ENCODE data around the gene PLPP4.

PLPP4 gene

GRCh38 chr10:120542591-120542990 lies 85.6 kb downstream of the PLPP4 start:
- no peak for DNase-seq (ENCODE audit: low read depth)
- no peak for TF ChIP-seq CTCF (IDR thresholded peaks at IDR 0.05; ENCODE audit: insufficient read depth, low read depth, low read length, missing control alignments)
- no peak overlapping the region for H3K4me3 ChIP-seq (ENCODE audit: low read length)

- DNase-seq (ENCODE audit: low read depth), result no peak
- no peak overlapping the region for H3K4me3 ChIP-seq (ENCODE audit: low read length)
- TF ChIP-seq CTCF (IDR thresholded peaks at IDR 0.05; ENCODE audit: insufficient read depth, low read depth, low read length, missing control alignments), result no peak
Measured at GRCh38 chr10:120543291-120543690, 86.3 kb downstream of the PLPP4 start.

DNA sequence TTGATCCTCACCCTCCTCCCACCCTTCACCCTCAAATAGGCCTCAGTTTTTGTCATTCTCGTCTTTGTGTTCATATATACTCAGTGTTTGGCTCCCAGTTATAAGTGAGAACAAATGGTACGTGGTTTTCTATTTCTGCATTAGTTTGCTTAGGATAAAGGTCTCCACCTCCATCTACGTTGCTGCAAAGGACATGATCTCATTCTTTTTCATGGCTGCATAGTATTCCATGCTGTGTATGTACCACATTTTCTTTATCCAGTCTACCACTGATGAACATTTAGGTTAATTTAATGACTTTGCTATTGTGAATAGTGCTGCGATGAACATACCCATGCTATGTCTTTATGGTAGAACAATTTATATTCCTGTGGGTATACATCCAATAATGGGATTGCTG lies 91.2 kb downstream of the PLPP4 start:
- no peak overlapping the region for H3K4me3 ChIP-seq (ENCODE audit: low read length)
- DNase-seq (ENCODE audit: low read depth), result no peak
- TF ChIP-seq CTCF (IDR thresholded peaks at IDR 0.05; ENCODE audit: insufficient read depth, low read depth, low read length, missing control alignments), result no peak

GRCh38 chr10:120552262-120552661 lies 95.2 kb downstream of the PLPP4 start:
- H3K4me3 ChIP-seq (ENCODE audit: low read length), result no peak overlapping the region

GRCh38 chr10:120553911-120554310 lies 96.9 kb downstream of the PLPP4 start:
- DNase-seq (ENCODE audit: low read depth), result no peak
- H3K4me3 ChIP-seq (ENCODE audit: low read length), result no peak overlapping the region
- TF ChIP-seq CTCF (IDR thresholded peaks at IDR 0.05; ENCODE audit: insufficient read depth, low read depth, low read length, missing control alignments), result no peak

More at GRCh38 chr10:120552262-120552661, 95.2 kb downstream of the PLPP4 start:
- DNase-seq (ENCODE audit: low read depth), result no peak
- TF ChIP-seq CTCF (IDR thresholded peaks at IDR 0.05; ENCODE audit: insufficient read depth, low read depth, low read length, missing control alignments), result no peak

GRCh38 chr10:120555436-120555835 lies 98.4 kb downstream of the PLPP4 start:
- no peak for TF ChIP-seq CTCF (IDR thresholded peaks at IDR 0.05; ENCODE audit: insufficient read depth, low read depth, low read length, missing control alignments)
- H3K4me3 ChIP-seq (ENCODE audit: low read length), result no peak overlapping the region
- no peak for DNase-seq (ENCODE audit: low read depth)

DNA sequence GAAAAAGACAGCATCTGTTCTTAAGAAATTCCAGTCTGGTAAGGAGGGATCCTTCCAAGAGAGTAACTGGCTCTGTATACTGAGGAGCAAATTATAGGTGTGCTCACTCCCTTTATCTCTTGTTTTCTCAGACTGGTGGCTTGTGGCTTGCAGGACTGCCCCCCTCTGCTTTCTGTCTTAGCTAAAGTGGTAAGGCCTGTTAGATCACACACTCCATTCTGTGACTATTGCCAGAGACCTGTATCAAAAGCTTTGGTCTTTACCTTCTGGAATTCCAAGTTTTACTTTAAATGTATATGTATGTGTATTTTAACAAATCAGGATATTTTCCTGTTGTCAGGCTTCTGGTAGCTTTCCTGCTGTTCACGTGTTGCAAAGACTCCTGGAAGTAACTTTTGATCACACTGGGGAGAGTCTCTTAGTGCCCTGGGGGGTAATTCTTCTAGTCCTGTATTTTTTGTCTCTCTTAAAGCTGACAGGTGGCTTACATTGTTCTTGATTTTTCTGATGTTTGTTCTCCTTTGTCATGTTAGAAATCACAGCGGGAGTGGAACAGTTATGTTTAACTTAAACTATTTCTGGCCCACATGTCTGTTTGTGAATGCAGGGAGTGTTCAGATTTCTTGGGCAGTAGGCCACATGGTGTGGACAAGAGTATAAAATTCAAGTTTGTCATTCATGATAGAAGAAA lies 99.0 kb downstream of the PLPP4 start:
- no peak for DNase-seq (ENCODE audit: low read depth)
- H3K4me3 ChIP-seq (ENCODE audit: low read length), result no peak overlapping the region
- no peak for TF ChIP-seq CTCF (IDR thresholded peaks at IDR 0.05; ENCODE audit: insufficient read depth, low read depth, low read length, missing control alignments)

Measured in epithelial cell of esophagus (primary cell).